Measurements from ENCODE around the gene JMJD7. TPM values are rescaled to one million over a fixed set of nuclear protein-coding genes. Genes with fewer than 3 reads are reported as not detected.
A peak's percentile ranks its signal among the peaks of the same experiment; 100 is the strongest.

Gene JMJD7
- total and polyA plus RNA-seq, 9 of the 15 experiments (the other 6 are each of a cell fraction or from before 2014, with no cell fraction given): 1.2 to 13.9 (median 6.1) TPM

DNA sequence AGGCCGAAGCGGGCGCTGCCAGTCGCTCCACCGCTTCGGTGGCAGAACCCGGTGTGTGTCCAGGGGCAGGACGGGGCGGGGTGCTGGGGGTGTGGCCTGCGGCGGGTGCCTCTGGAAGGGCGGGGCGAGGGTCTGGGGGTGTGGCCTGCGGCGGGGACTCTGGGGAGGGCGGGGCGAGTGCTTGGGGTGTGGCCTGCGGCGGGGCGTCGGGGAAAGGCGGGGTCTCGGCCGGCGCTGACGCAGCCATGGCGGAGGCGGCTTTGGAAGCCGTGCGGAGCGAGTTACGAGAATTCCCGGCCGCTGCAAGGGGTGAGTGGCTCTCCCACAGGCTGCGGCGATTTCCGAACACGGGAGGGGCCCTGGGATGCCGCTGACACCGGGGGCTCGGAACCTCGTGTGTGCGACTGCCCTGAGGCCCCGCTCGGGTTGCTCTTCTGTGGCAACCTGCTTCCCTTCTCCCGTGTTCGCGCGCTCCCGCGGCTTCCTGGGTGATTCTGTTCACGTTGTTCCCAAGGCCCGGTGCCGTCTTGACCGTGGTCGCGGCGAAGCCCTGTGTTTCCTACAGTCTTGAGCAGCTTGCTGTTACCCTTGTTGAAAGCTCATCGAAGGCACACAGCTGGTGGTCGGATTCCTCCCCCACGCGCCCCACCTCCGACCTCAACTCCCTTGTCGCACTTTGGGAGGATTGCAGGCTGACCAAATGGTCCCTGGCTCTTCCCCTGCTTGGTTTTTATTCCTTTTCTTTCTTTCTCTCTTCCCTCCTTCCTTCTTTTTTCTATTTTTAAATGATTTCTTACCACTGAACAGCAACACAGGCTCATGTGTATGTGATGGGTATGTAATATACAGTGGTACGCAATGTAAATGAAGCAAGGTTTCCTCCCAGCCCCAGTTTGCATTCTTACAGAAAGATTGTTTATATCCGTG lies at the start of gene JMJD7 (continued):
- TF ChIP-seq, protein P1, sequence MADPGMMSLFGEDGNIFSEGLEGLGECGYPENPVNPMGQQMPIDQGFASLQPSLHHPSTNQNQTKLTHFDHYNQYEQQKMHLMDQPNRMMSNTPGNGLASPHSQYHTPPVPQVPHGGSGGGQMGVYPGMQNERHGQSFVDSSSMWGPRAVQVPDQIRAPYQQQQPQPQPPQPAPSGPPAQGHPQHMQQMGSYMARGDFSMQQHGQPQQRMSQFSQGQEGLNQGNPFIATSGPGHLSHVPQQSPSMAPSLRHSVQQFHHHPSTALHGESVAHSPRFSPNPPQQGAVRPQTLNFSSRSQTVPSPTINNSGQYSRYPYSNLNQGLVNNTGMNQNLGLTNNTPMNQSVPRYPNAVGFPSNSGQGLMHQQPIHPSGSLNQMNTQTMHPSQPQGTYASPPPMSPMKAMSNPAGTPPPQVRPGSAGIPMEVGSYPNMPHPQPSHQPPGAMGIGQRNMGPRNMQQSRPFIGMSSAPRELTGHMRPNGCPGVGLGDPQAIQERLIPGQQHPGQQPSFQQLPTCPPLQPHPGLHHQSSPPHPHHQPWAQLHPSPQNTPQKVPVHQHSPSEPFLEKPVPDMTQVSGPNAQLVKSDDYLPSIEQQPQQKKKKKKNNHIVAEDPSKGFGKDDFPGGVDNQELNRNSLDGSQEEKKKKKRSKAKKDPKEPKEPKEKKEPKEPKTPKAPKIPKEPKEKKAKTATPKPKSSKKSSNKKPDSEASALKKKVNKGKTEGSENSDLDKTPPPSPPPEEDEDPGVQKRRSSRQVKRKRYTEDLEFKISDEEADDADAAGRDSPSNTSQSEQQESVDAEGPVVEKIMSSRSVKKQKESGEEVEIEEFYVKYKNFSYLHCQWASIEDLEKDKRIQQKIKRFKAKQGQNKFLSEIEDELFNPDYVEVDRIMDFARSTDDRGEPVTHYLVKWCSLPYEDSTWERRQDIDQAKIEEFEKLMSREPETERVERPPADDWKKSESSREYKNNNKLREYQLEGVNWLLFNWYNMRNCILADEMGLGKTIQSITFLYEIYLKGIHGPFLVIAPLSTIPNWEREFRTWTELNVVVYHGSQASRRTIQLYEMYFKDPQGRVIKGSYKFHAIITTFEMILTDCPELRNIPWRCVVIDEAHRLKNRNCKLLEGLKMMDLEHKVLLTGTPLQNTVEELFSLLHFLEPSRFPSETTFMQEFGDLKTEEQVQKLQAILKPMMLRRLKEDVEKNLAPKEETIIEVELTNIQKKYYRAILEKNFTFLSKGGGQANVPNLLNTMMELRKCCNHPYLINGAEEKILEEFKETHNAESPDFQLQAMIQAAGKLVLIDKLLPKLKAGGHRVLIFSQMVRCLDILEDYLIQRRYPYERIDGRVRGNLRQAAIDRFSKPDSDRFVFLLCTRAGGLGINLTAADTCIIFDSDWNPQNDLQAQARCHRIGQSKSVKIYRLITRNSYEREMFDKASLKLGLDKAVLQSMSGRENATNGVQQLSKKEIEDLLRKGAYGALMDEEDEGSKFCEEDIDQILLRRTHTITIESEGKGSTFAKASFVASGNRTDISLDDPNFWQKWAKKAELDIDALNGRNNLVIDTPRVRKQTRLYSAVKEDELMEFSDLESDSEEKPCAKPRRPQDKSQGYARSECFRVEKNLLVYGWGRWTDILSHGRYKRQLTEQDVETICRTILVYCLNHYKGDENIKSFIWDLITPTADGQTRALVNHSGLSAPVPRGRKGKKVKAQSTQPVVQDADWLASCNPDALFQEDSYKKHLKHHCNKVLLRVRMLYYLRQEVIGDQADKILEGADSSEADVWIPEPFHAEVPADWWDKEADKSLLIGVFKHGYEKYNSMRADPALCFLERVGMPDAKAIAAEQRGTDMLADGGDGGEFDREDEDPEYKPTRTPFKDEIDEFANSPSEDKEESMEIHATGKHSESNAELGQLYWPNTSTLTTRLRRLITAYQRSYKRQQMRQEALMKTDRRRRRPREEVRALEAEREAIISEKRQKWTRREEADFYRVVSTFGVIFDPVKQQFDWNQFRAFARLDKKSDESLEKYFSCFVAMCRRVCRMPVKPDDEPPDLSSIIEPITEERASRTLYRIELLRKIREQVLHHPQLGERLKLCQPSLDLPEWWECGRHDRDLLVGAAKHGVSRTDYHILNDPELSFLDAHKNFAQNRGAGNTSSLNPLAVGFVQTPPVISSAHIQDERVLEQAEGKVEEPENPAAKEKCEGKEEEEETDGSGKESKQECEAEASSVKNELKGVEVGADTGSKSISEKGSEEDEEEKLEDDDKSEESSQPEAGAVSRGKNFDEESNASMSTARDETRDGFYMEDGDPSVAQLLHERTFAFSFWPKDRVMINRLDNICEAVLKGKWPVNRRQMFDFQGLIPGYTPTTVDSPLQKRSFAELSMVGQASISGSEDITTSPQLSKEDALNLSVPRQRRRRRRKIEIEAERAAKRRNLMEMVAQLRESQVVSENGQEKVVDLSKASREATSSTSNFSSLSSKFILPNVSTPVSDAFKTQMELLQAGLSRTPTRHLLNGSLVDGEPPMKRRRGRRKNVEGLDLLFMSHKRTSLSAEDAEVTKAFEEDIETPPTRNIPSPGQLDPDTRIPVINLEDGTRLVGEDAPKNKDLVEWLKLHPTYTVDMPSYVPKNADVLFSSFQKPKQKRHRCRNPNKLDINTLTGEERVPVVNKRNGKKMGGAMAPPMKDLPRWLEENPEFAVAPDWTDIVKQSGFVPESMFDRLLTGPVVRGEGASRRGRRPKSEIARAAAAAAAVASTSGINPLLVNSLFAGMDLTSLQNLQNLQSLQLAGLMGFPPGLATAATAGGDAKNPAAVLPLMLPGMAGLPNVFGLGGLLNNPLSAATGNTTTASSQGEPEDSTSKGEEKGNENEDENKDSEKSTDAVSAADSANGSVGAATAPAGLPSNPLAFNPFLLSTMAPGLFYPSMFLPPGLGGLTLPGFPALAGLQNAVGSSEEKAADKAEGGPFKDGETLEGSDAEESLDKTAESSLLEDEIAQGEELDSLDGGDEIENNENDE (IDR thresholded peaks at IDR 0.05; ENCODE audit: low read depth, low read length): no peak
- no peak for TF ChIP-seq EP300 (IDR thresholded peaks at IDR 0.05; ENCODE audit: low read length)
- TF ChIP-seq NCOA4 (IDR thresholded peaks at IDR 0.05; ENCODE audit: partially characterized antibody): no peak
- no peak for TF ChIP-seq ESRRB (CRISPR knock-in tag; IDR thresholded peaks at IDR 0.05; ENCODE audit: borderline replicate concordance)
- no peak for TF ChIP-seq SRSF7 (optimal IDR thresholded peaks at IDR 0.05; ENCODE audit: low read depth, low read length)
- TF ChIP-seq, protein P2, sequence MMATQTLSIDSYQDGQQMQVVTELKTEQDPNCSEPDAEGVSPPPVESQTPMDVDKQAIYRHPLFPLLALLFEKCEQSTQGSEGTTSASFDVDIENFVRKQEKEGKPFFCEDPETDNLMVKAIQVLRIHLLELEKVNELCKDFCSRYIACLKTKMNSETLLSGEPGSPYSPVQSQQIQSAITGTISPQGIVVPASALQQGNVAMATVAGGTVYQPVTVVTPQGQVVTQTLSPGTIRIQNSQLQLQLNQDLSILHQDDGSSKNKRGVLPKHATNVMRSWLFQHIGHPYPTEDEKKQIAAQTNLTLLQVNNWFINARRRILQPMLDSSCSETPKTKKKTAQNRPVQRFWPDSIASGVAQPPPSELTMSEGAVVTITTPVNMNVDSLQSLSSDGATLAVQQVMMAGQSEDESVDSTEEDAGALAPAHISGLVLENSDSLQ (IDR thresholded peaks at IDR 0.05): no peak
- TF ChIP-seq, protein P3, sequence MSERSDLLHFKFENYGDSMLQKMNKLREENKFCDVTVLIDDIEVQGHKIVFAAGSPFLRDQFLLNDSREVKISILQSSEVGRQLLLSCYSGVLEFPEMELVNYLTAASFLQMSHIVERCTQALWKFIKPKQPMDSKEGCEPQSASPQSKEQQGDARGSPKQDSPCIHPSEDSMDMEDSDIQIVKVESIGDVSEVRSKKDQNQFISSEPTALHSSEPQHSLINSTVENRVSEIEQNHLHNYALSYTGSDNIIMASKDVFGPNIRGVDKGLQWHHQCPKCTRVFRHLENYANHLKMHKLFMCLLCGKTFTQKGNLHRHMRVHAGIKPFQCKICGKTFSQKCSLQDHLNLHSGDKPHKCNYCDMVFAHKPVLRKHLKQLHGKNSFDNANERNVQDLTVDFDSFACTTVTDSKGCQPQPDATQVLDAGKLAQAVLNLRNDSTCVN (CRISPR knock-in tag; IDR thresholded peaks at IDR 0.05): no peak
- TF ChIP-seq ZNF232 (CRISPR knock-in tag; IDR thresholded peaks at IDR 0.05): no peak
- no peak for TF ChIP-seq TCF7L2 (IDR thresholded peaks at IDR 0.05; ENCODE audit: low read depth, low read length)
- peak; percentile 92 for TF ChIP-seq POLR2G (IDR thresholded peaks at IDR 0.05; ENCODE audit: low read depth, low read length)
- peak; percentile 78 for TF ChIP-seq CXXC5 (CRISPR knock-in tag; IDR thresholded peaks at IDR 0.05)
- no peak for TF ChIP-seq SMARCB1 (IDR thresholded peaks at IDR 0.05; ENCODE audit: insufficient read length, low read depth)
- TF ChIP-seq ILK (tag; IDR thresholded peaks at IDR 0.05; ENCODE audit: borderline replicate concordance, low read depth): no peak
- no peak for TF ChIP-seq TEAD2 (tag; IDR thresholded peaks at IDR 0.05)
